NCI-H1105 (cell line): ENCODE measurements around the gene AQP12A.
"Not testable (repeated sequence)": the region's sequence is repeated elsewhere in the genome, so short reads cannot be mapped to it uniquely, and the experiment has no call there.

Source experiments
- DNase-seq: peaks from one replicate; lab custom pipeline; 2025; lab: John Stamatoyannopoulos, UW

The AQP12A gene

GRCh38 chr2:240659883-240660282 lies 31.8 kb upstream of the AQP12A start:
- not testable (repeated sequence) for DNase-seq

GRCh38 chr2:240662681-240663080 lies 29.0 kb upstream of the AQP12A start:
- DNase-seq, result no peak

- no peak for DNase-seq
Observed at GRCh38 chr2:240663546-240664190, 28.0 kb upstream of the AQP12A start.

- no peak for DNase-seq
Observed at GRCh38 chr2:240664622-240665021, 27.0 kb upstream of the AQP12A start.

GRCh38 chr2:240670402-240670801 lies 21.3 kb upstream of the AQP12A start:
- DNase-seq, result no peak

- DNase-seq, result no peak
Observed at GRCh38 chr2:240670950-240671349, 20.7 kb upstream of the AQP12A start.

GRCh38 chr2:240672076-240672700 lies 19.5 kb upstream of the AQP12A start:
- DNase-seq, result no peak

GRCh38 chr2:240672701-240673190 lies 18.9 kb upstream of the AQP12A start:
- no peak for DNase-seq

- DNase-seq, result not testable (repeated sequence)
Observed at GRCh38 chr2:240674461-240675184, 17.0 kb upstream of the AQP12A start.

GRCh38 chr2:240675345-240675744 lies 16.3 kb upstream of the AQP12A start:
- not testable (repeated sequence) for DNase-seq

- not testable (repeated sequence) for DNase-seq
Observed at GRCh38 chr2:240678043-240678442, 13.6 kb upstream of the AQP12A start.

- DNase-seq, result not testable (repeated sequence)
Observed at GRCh38 chr2:240678909-240679308, 12.8 kb upstream of the AQP12A start.

- not testable (repeated sequence) for DNase-seq
Observed at GRCh38 chr2:240680185-240680584, 11.5 kb upstream of the AQP12A start.

GRCh38 chr2:240682431-240683224 lies 9.0 kb upstream of the AQP12A start, which contains the start of gene AQP12B:
AQP12B (minus strand) TSS chr2:240682885; CDS start chr2:240682837, 48 bp downstream.
- DNase-seq, result not testable (repeated sequence)

- not testable (repeated sequence) for DNase-seq
Observed at GRCh38 chr2:240683329-240683979, 8.2 kb upstream of the AQP12A start.

GRCh38 chr2:240683980-240684728 lies 7.5 kb upstream of the AQP12A start:
- DNase-seq, result not testable (repeated sequence)

- no peak for DNase-seq
Observed at GRCh38 chr2:240685771-240686371, 5.8 kb upstream of the AQP12A start.

GRCh38 chr2:240686460-240686859 lies 5.2 kb upstream of the AQP12A start:
- DNase-seq, result no peak

- no peak for DNase-seq
Observed at GRCh38 chr2:240687045-240687740, 4.5 kb upstream of the AQP12A start.
